Stimulated activated CD8-positive, alpha-beta memory T cell treated with anti-CD3 and anti-CD28 coated beads, Interleukin-12 subunit alpha, Interleukin-12 subunit beta, amount 100 ng/mL, for 1 hour (primary cell): ENCODE results near the gene ZBTB9.
"Not testable (repeated sequence)": the region's sequence is repeated elsewhere in the genome, so short reads cannot be mapped to it uniquely, and the experiment has no call there.

Experiments used
- DNase-seq: peaks from one replicate; pipeline ENCODE4 v3.0.0-alpha.2; 2020; ENCODE audit warnings: low read depth

ZBTB9 gene

GRCh38 chr6:33467091-33467490, 12.7 kb downstream of the ZBTB9 start:
- no peak for DNase-seq

- no peak for DNase-seq
Observed at GRCh38 chr6:33469661-33470060, 15.3 kb downstream of the ZBTB9 start.

- no peak for DNase-seq
Observed at GRCh38 chr6:33477864-33478263, 23.5 kb downstream of the ZBTB9 start.

- no peak for DNase-seq
Observed at GRCh38 chr6:33481192-33481591, 26.8 kb downstream of the ZBTB9 start.

- not testable (repeated sequence) for DNase-seq
Observed at GRCh38 chr6:33482620-33483019, 28.2 kb downstream of the ZBTB9 start.

- DNase-seq = no peak
Observed at GRCh38 chr6:33483678-33484077, 29.3 kb downstream of the ZBTB9 start.

GRCh38 chr6:33484673-33485262, 30.4 kb downstream of the ZBTB9 start:
- not testable (repeated sequence) for DNase-seq

GRCh38 chr6:33485680-33486079, 31.3 kb downstream of the ZBTB9 start:
- not testable (repeated sequence) for DNase-seq

GRCh38 chr6:33488339-33488738, 34.0 kb downstream of the ZBTB9 start:
- no peak for DNase-seq

GRCh38 chr6:33490198-33490597, 35.8 kb downstream of the ZBTB9 start:
- no peak for DNase-seq

GRCh38 chr6:33490621-33491020, 36.2 kb downstream of the ZBTB9 start:
- no peak for DNase-seq

GRCh38 chr6:33492093-33492492, 37.7 kb downstream of the ZBTB9 start:
- DNase-seq = no peak

GRCh38 chr6:33497157-33497556, 42.8 kb downstream of the ZBTB9 start:
- DNase-seq = no peak

GRCh38 chr6:33502486-33502885, 48.1 kb downstream of the ZBTB9 start:
- DNase-seq = no peak

- DNase-seq = no peak
Observed at GRCh38 chr6:33504486-33504885, 50.1 kb downstream of the ZBTB9 start.

GRCh38 chr6:33505548-33506370, 51.4 kb downstream of the ZBTB9 start:
- no peak for DNase-seq
